ENCODE results near the gene EHBP1.

Gene EHBP1

GRCh38 chr2:62939735-62940491 lies 234.4 kb downstream of the EHBP1 start:
- no peak for DNase-seq (ENCODE audit: low read depth in 1 of 2, low spot score in 1 of 2)

GRCh38 chr2:62940697-62941096 lies 235.2 kb downstream of the EHBP1 start:
- no peak for DNase-seq (ENCODE audit: low read depth in 1 of 2, low spot score in 1 of 2)

GRCh38 chr2:62941413-62941812 lies 235.9 kb downstream of the EHBP1 start:
- no peak for DNase-seq (ENCODE audit: low read depth in 1 of 2, low spot score in 1 of 2)

- no peak for DNase-seq (ENCODE audit: low read depth in 1 of 2, low spot score in 1 of 2)
These were observed 238.8 kb downstream of the EHBP1 start for GRCh38 chr2:62944362-62944761.

- no peak for DNase-seq (ENCODE audit: low read depth in 1 of 2, low spot score in 1 of 2)
These were observed 241.9 kb downstream of the EHBP1 start for GRCh38 chr2:62947403-62947802.

GRCh38 chr2:62956651-62957050 lies 251.1 kb downstream of the EHBP1 start:
- no peak for DNase-seq (ENCODE audit: low read depth in 1 of 2, low spot score in 1 of 2)

- no peak for DNase-seq (ENCODE audit: low read depth in 1 of 2, low spot score in 1 of 2)
These were observed 252.7 kb downstream of the EHBP1 start for GRCh38 chr2:62958206-62958605.

- DNase-seq (ENCODE audit: low read depth in 1 of 2, low spot score in 1 of 2): no peak
These were observed 258.5 kb downstream of the EHBP1 start for GRCh38 chr2:62964050-62964449.

- DNase-seq (ENCODE audit: low read depth in 1 of 2, low spot score in 1 of 2): no peak
These were observed 259.2 kb downstream of the EHBP1 start for GRCh38 chr2:62964671-62965070.

GRCh38 chr2:62966991-62967390 lies 261.5 kb downstream of the EHBP1 start:
- no peak for DNase-seq (ENCODE audit: low read depth in 1 of 2, low spot score in 1 of 2)

GRCh38 chr2:62968168-62968567 lies 262.7 kb downstream of the EHBP1 start:
- DNase-seq (ENCODE audit: low read depth in 1 of 2, low spot score in 1 of 2): no peak

GRCh38 chr2:62968668-62969067 lies 263.2 kb downstream of the EHBP1 start:
- no peak for DNase-seq (ENCODE audit: low read depth in 1 of 2, low spot score in 1 of 2)

GRCh38 chr2:62971936-62972335 lies 266.4 kb downstream of the EHBP1 start:
- no peak for DNase-seq (ENCODE audit: low read depth in 1 of 2, low spot score in 1 of 2)

- DNase-seq (ENCODE audit: low read depth in 1 of 2, low spot score in 1 of 2): no peak
These were observed 267.1 kb downstream of the EHBP1 start for GRCh38 chr2:62972601-62973000.

GRCh38 chr2:62974999-62975398 lies 269.5 kb downstream of the EHBP1 start:
- no peak for DNase-seq (ENCODE audit: low read depth in 1 of 2, low spot score in 1 of 2)

- no peak for DNase-seq (ENCODE audit: low read depth in 1 of 2, low spot score in 1 of 2)
These were observed 286.1 kb downstream of the EHBP1 start for GRCh38 chr2:62991605-62992004.

GRCh38 chr2:62992561-62992960 lies 287.0 kb downstream of the EHBP1 start:
- DNase-seq (ENCODE audit: low read depth in 1 of 2, low spot score in 1 of 2): no peak

- DNase-seq (ENCODE audit: low read depth in 1 of 2, low spot score in 1 of 2): no peak
These were observed 288.7 kb downstream of the EHBP1 start for GRCh38 chr2:62994206-62994605.

- DNase-seq (ENCODE audit: low read depth in 1 of 2, low spot score in 1 of 2): no peak
These were observed 291.1 kb downstream of the EHBP1 start for GRCh38 chr2:62996534-62997186.

- no peak for DNase-seq (ENCODE audit: low read depth in 1 of 2, low spot score in 1 of 2)
These were observed 293.4 kb downstream of the EHBP1 start for GRCh38 chr2:62998949-62999348.

GRCh38 chr2:62999905-63000304 lies 294.4 kb downstream of the EHBP1 start:
- no peak for DNase-seq (ENCODE audit: low read depth in 1 of 2, low spot score in 1 of 2)

GRCh38 chr2:63000801-63001200 lies 295.3 kb downstream of the EHBP1 start:
- DNase-seq (ENCODE audit: low read depth in 1 of 2, low spot score in 1 of 2): no peak

- DNase-seq (ENCODE audit: low read depth in 1 of 2, low spot score in 1 of 2): no peak
These were observed 296.1 kb downstream of the EHBP1 start for GRCh38 chr2:63001576-63001975.

All from stimulated activated CD4-positive, alpha-beta T cell treated with anti-CD3 and anti-CD28 coated beads, Interleukin-15, amount 100 ng/mL, for 1 hour (primary cell).